GM15510 (cell line): ENCODE data around the gene YWHAH.

ENCODE experiments used
- POLR2A ChIP-seq: IDR thresholded peaks from 3 replicates; pipeline ENCODE4 v1.6.1; 2011; ENCODE audit warnings: borderline replicate concordance; ENCODE audit not compliant: insufficient read length; ENCODE audit errors: extremely low read depth

YWHAH gene

DNA sequence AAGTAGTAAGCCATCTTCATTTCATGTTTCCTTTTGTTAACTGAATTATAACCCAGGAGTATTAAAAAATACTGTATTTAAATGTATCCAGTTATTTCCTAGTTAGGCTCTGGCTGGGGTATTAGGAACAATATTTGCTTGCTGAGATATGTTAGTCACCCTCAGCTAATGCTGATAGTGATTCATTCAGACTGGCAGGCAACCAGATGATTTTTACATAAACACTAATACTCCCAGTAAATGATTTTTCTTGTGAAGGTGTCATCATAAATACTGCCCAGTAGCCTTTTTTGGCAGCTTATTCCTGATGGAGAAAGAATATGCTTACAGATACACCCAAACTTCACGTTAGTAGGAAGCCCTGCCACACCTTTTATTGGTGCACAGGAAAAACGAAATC, 8.1 kb downstream of the YWHAH start:
- TF ChIP-seq POLR2A, result no peak

GRCh38 chr22:31953261-31953660, 8.9 kb downstream of the YWHAH start:
- TF ChIP-seq POLR2A, result no peak

DNA sequence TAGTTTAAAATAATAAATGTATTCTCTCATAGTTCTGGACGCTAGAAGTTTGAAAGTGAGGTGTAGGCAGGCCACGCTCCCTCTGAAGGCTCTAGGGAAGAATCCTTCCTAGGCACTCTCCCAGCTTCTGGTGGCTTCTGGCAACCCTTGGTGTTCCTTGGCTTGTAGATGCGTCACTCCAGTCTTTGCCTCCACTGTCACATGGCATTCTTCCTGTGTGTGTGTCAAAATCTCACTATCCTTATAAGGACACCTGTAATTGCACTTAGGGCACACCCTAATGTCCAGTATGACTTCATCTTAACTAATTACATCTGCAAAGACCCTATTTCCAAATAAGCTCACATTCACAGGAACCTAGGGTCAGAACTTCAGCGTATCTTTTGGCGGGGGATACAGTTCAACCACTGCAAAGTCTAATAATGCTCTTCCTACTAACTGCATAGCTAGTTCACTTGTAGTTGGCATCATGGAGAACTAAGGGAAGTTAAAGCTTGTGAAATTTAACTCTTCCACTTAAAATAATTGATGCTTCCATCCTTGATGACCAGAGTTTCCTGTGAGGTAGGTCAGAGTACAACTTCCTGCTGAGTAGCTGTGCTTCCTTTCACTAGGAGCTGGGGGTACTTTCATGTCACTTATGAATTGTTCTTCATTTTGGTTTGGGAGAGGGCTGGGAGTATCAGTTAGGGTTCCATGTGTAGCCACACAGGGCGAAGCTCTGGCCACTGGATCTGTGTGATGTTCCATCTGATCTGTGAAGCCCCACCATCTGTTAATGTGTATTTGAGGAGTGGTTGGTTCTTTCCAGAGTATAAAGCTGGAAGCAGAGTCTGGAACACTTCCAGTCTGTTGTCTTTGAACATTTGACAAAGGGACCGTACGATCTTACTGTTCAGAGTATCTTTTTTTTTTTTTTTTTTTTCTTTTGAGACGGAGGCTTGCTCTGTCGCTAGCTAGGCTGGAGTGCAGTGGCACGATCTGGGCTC, 10.5 kb downstream of the YWHAH start:
- no peak for TF ChIP-seq POLR2A

GRCh38 chr22:31956360-31956759, 12.0 kb downstream of the YWHAH start:
- TF ChIP-seq POLR2A, result no peak

DNA sequence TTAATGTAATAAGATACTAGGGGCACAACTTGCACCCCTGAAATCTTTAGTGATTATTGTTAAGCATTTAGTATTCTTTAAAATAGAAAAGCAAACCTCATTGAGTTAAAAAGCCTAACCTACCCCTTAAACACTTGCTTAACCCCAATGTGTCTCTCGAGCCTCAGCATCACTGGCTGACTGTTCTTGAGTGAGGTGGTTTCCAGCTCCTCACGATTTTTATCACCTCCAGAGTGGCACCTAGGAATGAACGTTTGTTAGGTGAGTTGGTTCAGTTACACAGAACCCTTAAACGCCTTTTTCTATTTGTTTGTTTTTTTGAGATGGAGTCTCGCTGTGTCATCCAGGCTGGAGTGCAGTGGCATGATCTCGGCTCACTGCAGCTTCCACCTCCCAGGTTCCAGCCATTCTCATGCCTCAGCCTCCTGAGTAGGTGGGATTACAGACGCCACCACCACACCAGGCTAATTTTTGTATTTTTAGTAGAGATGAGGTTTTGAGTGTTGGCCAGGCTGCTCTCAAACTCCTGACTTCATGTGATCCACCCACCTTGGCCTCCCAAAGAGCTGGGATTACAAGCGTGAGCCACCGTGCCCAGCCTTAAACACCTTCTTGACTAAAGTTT, 13.7 kb downstream of the YWHAH start:
- TF ChIP-seq POLR2A, result no peak

DNA sequence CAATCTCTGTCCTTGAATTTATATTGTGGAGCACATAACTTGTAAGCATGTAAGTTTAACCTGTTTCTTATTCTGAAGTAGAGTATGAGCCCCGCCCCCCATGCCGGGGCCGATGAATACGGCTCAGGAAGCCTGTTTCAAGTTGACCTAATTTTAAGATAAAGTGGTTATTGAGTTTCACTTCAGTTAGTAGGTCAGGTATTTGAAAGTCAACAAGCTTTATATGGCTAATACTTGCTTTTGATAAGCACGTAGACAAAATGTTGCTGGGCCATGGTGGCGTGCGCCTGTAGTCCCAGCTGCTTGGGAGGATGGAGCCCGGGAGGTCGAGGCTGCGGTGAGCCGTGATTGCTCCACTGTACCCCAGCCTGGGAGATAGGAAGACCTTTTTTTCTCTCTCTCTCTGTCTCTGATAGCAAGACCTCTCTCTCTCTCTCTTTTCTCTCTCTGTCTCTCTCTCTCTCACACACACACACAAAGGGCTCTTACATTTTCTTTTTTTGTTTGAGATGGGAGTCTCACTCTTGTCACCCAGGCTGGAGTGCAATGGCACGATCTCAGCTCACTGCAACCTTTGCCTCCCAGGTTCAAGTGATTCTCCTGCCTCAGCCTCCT, 14.4 kb downstream of the YWHAH start:
- no peak for TF ChIP-seq POLR2A

GRCh38 chr22:31960767-31961166, 16.4 kb downstream of the YWHAH start:
- no peak for TF ChIP-seq POLR2A

DNA sequence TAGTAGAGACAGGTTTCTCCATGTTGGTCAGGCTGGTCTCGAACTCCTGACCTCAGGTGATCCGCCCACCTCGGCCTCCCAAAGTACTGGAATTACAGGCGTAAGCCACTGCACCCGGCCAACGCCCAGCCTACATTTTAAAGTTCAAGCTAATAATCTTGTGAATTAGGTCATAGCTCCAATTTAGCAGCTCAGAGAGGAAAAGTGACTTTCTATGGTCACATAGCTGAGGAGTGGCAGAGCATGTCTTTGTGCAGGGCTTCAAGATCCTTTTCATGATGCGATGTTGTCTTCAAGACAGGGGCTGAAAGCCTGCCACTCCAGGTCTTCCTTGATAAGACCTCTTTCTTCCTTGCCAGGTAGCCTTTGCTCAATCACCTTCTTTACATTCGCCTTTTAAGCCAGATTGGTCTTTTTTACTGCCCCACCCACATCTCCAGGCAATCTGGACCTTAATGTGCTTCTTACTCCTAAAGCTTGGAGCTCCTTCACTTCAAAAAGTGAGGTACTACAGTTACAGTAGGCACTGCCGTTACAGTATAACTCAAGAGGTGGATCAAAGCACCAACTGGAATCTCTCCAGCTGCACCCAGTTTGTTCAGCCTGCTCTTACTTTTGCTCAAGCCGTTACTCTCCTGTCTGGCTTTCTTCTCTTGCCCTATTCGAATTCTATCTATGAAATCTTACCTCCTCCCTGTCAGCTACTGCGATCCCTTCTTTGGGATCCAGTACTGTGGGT, 18.2 kb downstream of the YWHAH start:
- TF ChIP-seq POLR2A, result no peak

- no peak for TF ChIP-seq POLR2A
Measured at GRCh38 chr22:31968022-31968421, 23.7 kb downstream of the YWHAH start.

GRCh38 chr22:31969789-31970489, 25.6 kb downstream of the YWHAH start:
- no peak for TF ChIP-seq POLR2A

DNA sequence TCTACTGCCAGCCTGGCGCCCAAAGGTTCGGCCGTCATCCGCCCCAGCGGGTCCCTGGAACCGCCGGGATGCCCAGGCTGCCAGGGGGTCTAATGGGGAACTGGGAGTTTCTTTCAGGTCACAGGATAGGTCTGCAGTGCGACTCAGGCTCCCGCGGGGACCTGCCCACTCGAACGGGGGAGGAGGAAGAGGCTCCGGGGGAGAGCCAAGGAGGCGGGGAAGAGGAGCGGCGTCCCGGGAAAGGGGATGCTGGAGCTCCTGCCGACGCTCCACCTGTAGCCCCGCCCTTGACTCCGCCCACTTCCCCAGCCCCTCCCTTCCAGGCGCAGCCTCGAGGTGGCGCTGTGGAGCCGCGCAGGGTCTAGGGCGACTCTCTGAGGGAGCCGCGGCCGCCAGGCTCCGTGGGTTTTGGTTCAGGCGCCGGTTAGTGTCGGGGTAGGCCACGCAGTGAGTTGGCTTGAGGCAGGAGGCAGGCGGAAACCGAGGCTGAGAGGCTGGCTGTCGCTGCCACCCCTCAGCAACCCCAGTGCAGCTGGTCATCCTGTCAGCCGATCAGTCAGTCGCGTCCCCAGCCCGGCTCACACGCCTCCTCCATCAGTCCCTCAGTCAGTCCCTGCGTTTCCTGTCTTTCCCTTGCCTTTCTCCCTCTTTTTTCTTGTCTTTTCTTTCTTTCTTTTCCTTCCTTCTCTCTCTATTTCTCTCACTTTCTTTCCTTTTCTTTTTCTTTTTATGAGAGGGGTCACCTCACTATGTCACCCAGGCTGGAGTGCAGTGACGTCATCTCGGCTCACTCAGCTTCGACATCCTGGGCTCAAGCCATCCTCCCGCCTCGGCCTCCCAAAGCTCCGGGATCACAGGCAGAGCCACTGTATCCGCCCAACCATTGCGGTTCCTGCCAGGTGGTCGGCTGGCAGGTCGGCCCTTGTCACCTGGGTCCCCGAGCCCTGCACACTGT, 26.4 kb downstream of the YWHAH start:
- no peak for TF ChIP-seq POLR2A

DNA sequence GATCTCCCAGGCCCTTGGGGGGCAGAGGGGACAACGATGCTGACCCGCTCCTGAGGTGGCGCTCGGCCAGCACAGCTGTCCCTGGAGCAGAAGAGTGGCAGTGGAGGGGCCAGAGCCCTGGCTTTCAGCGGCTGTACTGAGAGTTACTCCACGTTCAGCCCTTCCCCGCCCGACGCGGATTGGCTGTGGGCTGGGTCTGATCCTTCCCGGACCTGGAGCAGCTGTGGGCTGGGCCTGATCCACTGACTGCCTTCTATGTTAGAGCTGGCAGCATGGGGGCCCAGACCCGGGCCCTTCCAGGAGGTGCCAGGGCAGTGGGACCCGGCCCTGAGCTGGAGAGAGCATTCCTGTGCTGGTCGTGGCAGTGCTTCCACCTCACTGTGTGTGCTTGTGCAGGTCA, 27.8 kb downstream of the YWHAH start:
- no peak for TF ChIP-seq POLR2A

DNA sequence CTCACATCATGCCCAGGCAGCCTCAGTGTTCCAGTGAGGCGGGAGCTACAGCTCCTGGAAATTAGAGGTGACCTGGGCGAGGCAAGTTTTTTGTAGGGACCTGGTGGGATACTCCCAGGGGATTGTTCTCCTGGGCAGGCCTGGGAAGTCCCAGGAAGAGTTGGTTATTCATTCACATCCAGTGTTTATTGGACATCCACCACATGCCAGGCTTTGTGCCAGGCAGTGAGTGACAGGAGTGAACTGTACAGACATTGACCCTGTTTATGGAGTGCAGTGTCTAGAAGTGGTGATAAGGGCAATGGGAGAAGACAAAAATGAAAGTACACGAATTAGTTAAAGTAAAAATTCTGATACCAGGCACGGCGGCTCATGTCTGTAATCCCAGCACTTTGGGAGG, 29.4 kb downstream of the YWHAH start:
- no peak for TF ChIP-seq POLR2A
